Activated CD4-positive, alpha-beta T cell treated with anti-CD3 and anti-CD28 coated beads, Interleukin-2, amount 10 ng/mL, durations not matched to agents 24 days and 14 days (primary cell): ENCODE measurements around the gene USP17L22. TPM values are rescaled to one million over a fixed set of nuclear protein-coding genes. Genes with fewer than 3 reads are reported as not detected.
A peak's percentile ranks its signal among the peaks of the same experiment; 100 is the strongest.
"Not testable (repeated sequence)": the region's sequence is repeated elsewhere in the genome, so short reads cannot be mapped to it uniquely, and the experiment has no call there.

Experiments
- DNase-seq: peaks from one replicate; pipeline ENCODE4 v3.0.0; 2022
- H3K27ac Mint-ChIP-seq: one replicate; pipeline ENCODE4 v1.8.0; 2022; ENCODE audit warnings: mild to moderate bottlenecking, mixed read lengths
- H3K27me3 Mint-ChIP-seq: one replicate; pipeline ENCODE4 v1.8.0; 2022; ENCODE audit warnings: mixed read lengths
- H3K36me3 Mint-ChIP-seq: one replicate; pipeline ENCODE4 v1.8.0; 2022; ENCODE audit warnings: low read depth, mild to moderate bottlenecking, mixed read lengths
- H3K4me1 Mint-ChIP-seq: one replicate; pipeline ENCODE4 v1.8.0; 2021; ENCODE audit warnings: mixed read lengths
- H3K4me3 Mint-ChIP-seq: one replicate; pipeline ENCODE4 v1.8.0; 2022; ENCODE audit warnings: mild to moderate bottlenecking, moderate library complexity, mixed read lengths
- H3K9me3 Mint-ChIP-seq: one replicate; pipeline ENCODE4 v1.8.0; 2021; ENCODE audit warnings: mixed read lengths
- intact Hi-C: fragments of 100-400 bp; cut with micrococcal nuclease; formaldehyde crosslinking; loops from one replicate; pipeline ENCODE4 v1.15.1; 2023
- total RNA-seq: library from RNA; stranded (reverse); gene quantifications from 2 replicates; pipeline ENCODE4 v1.2.3, GENCODE V29; 2022

USP17L22 gene
- not detected in 2 replicates for total RNA-seq

DNA sequence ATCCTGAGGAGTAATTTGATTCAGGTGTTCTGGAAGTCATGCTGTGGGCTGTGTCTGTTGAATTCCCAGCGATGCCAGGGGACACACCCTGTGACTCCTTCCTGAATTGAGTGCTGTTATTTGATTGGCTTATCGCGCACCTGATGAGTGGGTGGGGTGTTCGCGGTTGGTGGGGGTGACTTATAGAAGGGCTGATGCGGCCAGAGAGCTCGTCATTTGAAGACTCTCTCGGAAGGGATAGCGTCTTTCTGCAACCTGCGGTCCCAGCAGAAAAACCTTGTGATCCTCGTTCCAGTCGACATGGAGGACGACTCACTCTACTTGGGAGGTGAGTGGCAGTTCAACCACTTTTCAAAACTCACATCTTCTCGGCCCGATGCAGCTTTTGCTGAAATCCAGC, at the start of gene USP17L22:
TSS of gene USP17L22 (plus strand) at position 301 of the 400 bp plus-strand sequence. CDS start at position 301, 0 bp downstream.
- DNase-seq, H3K27ac Mint-ChIP-seq, H3K27me3 Mint-ChIP-seq, H3K36me3 Mint-ChIP-seq, H3K9me3 Mint-ChIP-seq, intact Hi-C loops, H3K4me3 Mint-ChIP-seq, H3K4me1 Mint-ChIP-seq: not testable (repeated sequence)

GRCh38 chr4:9219852-9220251, 47.6 kb upstream of the USP17L22 start, which contains the start of gene USP17L12:
Gene USP17L12 (plus strand): TSS chr4:9220152. CDS start chr4:9220152, 0 bp downstream.
- H3K9me3 Mint-ChIP-seq, intact Hi-C loops, DNase-seq, H3K4me3 Mint-ChIP-seq, H3K27me3 Mint-ChIP-seq, H3K36me3 Mint-ChIP-seq, H3K27ac Mint-ChIP-seq, H3K4me1 Mint-ChIP-seq: not testable (repeated sequence)

DNA sequence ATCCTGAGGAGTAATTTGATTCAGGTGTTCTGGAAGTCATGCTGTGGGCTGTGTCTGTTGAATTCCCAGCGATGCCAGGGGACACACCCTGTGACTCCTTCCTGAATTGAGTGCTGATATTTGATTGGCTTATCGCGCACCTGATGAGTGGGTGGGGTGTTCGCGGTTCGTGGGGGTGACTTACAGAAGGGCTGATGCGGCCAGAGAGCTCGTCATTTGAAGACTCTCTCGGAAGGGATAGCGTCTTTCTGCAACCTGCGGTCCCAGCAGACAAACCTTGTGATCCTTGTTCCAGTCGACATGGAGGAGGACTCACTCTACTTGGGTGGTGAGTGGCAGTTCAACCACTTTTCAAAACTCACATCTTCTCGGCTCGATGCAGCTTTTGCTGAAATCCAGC, 42.8 kb upstream of the USP17L22 start, which contains the start of gene USP17L13:
TSS of gene USP17L13 (plus strand) at position 301 of the 400 bp plus-strand sequence. CDS start at position 301, 0 bp downstream.
- H3K27me3 Mint-ChIP-seq, intact Hi-C loops, H3K4me3 Mint-ChIP-seq, H3K4me1 Mint-ChIP-seq, H3K36me3 Mint-ChIP-seq, H3K9me3 Mint-ChIP-seq, DNase-seq, H3K27ac Mint-ChIP-seq: not testable (repeated sequence)

DNA sequence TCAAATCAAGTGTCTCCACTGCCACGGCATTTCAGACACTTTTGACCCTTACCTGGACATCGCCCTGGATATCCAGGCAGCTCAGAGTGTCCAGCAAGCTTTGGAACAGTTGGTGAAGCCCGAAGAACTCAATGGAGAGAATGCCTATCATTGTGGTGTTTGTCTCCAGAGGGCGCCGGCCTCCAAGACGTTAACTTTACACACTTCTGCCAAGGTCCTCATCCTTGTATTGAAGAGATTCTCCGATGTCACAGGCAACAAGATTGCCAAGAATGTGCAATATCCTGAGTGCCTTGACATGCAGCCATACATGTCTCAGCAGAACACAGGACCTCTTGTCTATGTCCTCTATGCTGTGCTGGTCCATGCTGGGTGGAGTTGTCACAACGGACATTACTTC, 37.2 kb upstream of the USP17L22 start:
- H3K4me3 Mint-ChIP-seq, H3K4me1 Mint-ChIP-seq, H3K27me3 Mint-ChIP-seq, H3K9me3 Mint-ChIP-seq, intact Hi-C loops, H3K27ac Mint-ChIP-seq, H3K36me3 Mint-ChIP-seq: not testable (repeated sequence)
- peak; percentile 49 for DNase-seq

DNA sequence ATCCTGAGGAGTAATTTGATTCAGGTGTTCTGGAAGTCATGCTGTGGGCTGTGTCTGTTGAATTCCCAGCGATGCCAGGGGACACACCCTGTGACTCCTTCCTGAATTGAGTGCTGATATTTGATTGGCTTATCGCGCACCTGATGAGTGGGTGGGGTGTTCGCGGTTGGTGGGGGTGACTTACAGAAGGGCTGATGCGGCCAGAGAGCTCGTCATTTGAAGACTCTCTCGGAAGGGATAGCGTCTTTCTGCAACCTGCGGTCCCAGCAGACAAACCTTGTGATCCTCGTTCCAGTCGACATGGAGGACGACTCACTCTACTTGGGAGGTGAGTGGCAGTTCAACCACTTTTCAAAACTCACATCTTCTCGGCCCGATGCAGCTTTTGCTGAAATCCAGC, 33.3 kb upstream of the USP17L22 start, which contains the start of gene USP17L15:
TSS of gene USP17L15 (plus strand) at position 301 of the 400 bp plus-strand sequence. CDS start at position 301, 0 bp downstream.
- H3K9me3 Mint-ChIP-seq, intact Hi-C loops, DNase-seq, H3K36me3 Mint-ChIP-seq, H3K4me3 Mint-ChIP-seq, H3K27me3 Mint-ChIP-seq, H3K27ac Mint-ChIP-seq, H3K4me1 Mint-ChIP-seq: not testable (repeated sequence)

- H3K4me3 Mint-ChIP-seq, H3K27me3 Mint-ChIP-seq, DNase-seq, H3K27ac Mint-ChIP-seq, H3K4me1 Mint-ChIP-seq, intact Hi-C loops, H3K9me3 Mint-ChIP-seq, H3K36me3 Mint-ChIP-seq: not testable (repeated sequence)
Observed at GRCh38 chr4:9238461-9238860, 29.0 kb upstream of the USP17L22 start.

DNA sequence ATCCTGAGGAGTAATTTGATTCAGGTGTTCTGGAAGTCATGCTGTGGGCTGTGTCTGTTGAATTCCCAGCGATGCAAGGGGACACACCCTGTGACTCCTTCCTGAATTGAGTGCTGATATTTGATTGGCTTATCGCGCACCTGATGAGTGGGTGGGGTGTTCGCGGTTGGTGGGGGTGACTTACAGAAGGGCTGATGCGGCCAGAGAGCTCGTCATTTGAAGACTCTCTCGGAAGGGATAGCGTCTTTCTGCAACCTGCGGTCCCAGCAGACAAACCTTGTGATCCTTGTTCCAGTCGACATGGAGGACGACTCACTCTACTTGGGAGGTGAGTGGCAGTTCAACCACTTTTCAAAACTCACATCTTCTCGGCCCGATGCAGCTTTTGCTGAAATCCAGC, 23.8 kb upstream of the USP17L22 start, which contains the start of gene USP17L17:
TSS of gene USP17L17 (plus strand) at position 301 of the 400 bp plus-strand sequence. CDS start at position 301, 0 bp downstream.
- H3K36me3 Mint-ChIP-seq, H3K4me1 Mint-ChIP-seq, H3K27ac Mint-ChIP-seq, H3K9me3 Mint-ChIP-seq, H3K4me3 Mint-ChIP-seq, H3K27me3 Mint-ChIP-seq, intact Hi-C loops: not testable (repeated sequence)
- DNase-seq, result peak; percentile 14

GRCh38 chr4:9247953-9248680, 19.3 kb upstream of the USP17L22 start, which contains the start of gene USP17L18:
Gene USP17L18 (plus strand): TSS chr4:9248630. CDS start chr4:9248630, 0 bp downstream.
- intact Hi-C loops, H3K27ac Mint-ChIP-seq, H3K4me3 Mint-ChIP-seq, H3K9me3 Mint-ChIP-seq, H3K36me3 Mint-ChIP-seq, H3K27me3 Mint-ChIP-seq, H3K4me1 Mint-ChIP-seq: not testable (repeated sequence)
- DNase-seq, result peak; percentile 54

- H3K4me3 Mint-ChIP-seq, intact Hi-C loops, H3K9me3 Mint-ChIP-seq, H3K36me3 Mint-ChIP-seq, H3K4me1 Mint-ChIP-seq, H3K27me3 Mint-ChIP-seq, H3K27ac Mint-ChIP-seq, DNase-seq: not testable (repeated sequence)
Observed at GRCh38 chr4:9253078-9253477, 14.3 kb upstream of the USP17L22 start, which contains the start of gene USP17L19. Gene USP17L19 (plus strand): TSS chr4:9253378. CDS start chr4:9253378, 0 bp downstream.

DNA sequence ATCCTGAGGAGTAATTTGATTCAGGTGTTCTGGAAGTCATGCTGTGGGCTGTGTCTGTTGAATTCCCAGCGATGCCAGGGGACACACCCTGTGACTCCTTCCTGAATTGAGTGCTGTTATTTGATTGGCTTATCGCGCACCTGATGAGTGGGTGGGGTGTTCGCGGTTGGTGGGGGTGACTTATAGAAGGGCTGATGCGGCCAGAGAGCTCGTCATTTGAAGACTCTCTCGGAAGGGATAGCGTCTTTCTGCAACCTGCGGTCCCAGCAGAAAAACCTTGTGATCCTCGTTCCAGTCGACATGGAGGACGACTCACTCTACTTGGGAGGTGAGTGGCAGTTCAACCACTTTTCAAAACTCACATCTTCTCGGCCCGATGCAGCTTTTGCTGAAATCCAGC, 9.6 kb upstream of the USP17L22 start, which contains the start of gene USP17L20:
TSS of gene USP17L20 (plus strand) at position 301 of the 400 bp plus-strand sequence. CDS start at position 301, 0 bp downstream.
- H3K27me3 Mint-ChIP-seq, intact Hi-C loops, H3K36me3 Mint-ChIP-seq, H3K4me1 Mint-ChIP-seq, H3K27ac Mint-ChIP-seq, H3K9me3 Mint-ChIP-seq, H3K4me3 Mint-ChIP-seq, DNase-seq: not testable (repeated sequence)

- H3K4me1 Mint-ChIP-seq, H3K27me3 Mint-ChIP-seq, H3K27ac Mint-ChIP-seq, intact Hi-C loops, H3K36me3 Mint-ChIP-seq, DNase-seq, H3K4me3 Mint-ChIP-seq, H3K9me3 Mint-ChIP-seq: not testable (repeated sequence)
Observed at GRCh38 chr4:9262572-9262971, 4.8 kb upstream of the USP17L22 start, which contains the start of gene USP17L21. Gene USP17L21 (plus strand): TSS chr4:9262872. CDS start chr4:9262872, 0 bp downstream.

DNA sequence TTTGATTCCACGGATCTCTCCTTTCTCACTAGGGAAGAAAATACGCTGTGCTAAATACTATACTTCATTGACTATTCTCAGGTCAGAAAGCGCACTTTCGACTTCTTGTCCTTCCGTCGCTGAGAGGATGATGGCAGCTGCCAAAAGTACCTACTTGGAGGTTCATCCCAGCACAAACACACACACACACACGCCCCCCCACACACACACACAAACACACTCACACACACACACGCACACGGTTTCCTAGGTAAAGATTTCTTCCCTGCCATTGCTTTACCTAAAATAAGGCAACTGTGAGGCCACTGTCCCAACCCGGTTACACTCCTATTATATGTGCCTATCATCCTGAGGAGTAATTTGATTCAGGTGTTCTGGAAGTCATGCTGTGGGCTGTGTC, 4.3 kb downstream of the USP17L22 start:
- H3K4me1 Mint-ChIP-seq, H3K27ac Mint-ChIP-seq, H3K27me3 Mint-ChIP-seq, H3K9me3 Mint-ChIP-seq, H3K4me3 Mint-ChIP-seq, H3K36me3 Mint-ChIP-seq, intact Hi-C loops: not testable (repeated sequence)
- peak; percentile 56 for DNase-seq
